ENCODE results near the gene ADAM22.

The ADAM22 gene

DNA sequence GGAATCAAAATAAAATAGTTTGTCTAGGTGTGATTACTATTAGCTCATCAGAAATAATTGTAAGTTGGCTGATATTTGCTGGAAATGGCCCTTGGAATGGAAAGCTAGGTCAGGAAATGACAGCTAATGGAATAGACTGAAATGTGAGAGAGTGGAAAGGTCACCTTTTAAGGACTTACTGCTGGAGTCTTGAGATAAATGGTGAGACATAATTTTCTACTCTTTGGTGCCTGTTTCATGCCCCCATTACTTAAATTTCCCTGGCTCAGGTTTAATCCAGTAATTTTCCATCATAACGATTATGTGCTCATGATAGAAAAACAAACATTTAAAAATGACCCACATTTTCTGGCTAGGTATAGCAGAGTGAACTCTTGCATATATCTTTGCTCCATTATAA is 123.6 kb downstream of the ADAM22 start:
- H3K79me2 ChIP-seq (ENCODE audit: low read length) = no peaks in the 10 kb centered on the region
- no peak overlapping the region for H3K27ac ChIP-seq (ENCODE audit: low read length)
- H3K9ac ChIP-seq (ENCODE audit: low read length) = no peak overlapping the region
- no peaks in the 10 kb centered on the region for H3K36me3 ChIP-seq (replicated peaks; ENCODE audit: low read depth, low read length)
- H3K4me1 ChIP-seq (ENCODE audit: low read length) = no peaks in the 10 kb centered on the region
- H3K9me3 ChIP-seq (ENCODE audit: insufficient read depth, low read length) = no peaks in the 10 kb centered on the region
- H2AFZ ChIP-seq (ENCODE audit: low read depth, low read length) = no peak overlapping the region
- H3K4me3 ChIP-seq (ENCODE audit: low read length) = no peak overlapping the region
- no peak overlapping the region for H3K4me2 ChIP-seq (ENCODE audit: low read length)
- H4K20me1 ChIP-seq (ENCODE audit: insufficient read depth, low read length) = no peaks in the 10 kb centered on the region
- H3K27me3 ChIP-seq (ENCODE audit: low read depth, low read length) = no peaks in the 10 kb centered on the region
- TF ChIP-seq EZH2phosphoT487 (IDR thresholded peaks at IDR 0.05; ENCODE audit: low read depth) = no peak
- TF ChIP-seq, protein P1, sequence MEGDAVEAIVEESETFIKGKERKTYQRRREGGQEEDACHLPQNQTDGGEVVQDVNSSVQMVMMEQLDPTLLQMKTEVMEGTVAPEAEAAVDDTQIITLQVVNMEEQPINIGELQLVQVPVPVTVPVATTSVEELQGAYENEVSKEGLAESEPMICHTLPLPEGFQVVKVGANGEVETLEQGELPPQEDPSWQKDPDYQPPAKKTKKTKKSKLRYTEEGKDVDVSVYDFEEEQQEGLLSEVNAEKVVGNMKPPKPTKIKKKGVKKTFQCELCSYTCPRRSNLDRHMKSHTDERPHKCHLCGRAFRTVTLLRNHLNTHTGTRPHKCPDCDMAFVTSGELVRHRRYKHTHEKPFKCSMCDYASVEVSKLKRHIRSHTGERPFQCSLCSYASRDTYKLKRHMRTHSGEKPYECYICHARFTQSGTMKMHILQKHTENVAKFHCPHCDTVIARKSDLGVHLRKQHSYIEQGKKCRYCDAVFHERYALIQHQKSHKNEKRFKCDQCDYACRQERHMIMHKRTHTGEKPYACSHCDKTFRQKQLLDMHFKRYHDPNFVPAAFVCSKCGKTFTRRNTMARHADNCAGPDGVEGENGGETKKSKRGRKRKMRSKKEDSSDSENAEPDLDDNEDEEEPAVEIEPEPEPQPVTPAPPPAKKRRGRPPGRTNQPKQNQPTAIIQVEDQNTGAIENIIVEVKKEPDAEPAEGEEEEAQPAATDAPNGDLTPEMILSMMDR (IDR thresholded peaks at IDR 0.05; ENCODE audit: low read depth, low read length) = no peak

DNA sequence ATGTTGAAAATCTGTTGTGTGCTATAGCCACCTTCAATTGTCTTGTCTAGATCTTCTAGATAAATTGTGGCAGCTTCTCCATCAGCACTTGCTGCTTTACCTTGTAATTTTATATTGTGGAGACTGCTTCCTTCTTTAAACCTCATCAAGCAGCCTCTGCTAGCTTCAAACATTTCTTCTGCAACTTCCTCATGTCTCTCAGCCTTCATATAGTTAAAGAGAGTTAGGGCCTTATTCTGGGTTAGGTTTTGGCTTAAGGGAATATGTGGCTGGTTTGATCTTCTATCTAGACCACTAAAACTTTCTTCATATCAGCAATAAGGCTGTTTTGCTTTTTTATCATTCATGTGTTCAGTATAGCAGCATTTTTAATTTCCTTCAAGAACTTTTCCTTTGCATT is 128.2 kb downstream of the ADAM22 start:
- Histone ChIP-seq H3K27me3 (ENCODE audit: low read depth, low read length) (no peaks in the 10 kb centered on the region), H3K9me3 (ENCODE audit: insufficient read depth, low read length) (no peaks in the 10 kb centered on the region), H2AFZ (ENCODE audit: low read depth, low read length) (no peak overlapping the region), H4K20me1 (ENCODE audit: insufficient read depth, low read length) (no peaks in the 10 kb centered on the region), H3K9ac (ENCODE audit: low read length) (no peak overlapping the region), H3K4me1 (ENCODE audit: low read length) (no peaks in the 10 kb centered on the region), H3K36me3 (replicated peaks; ENCODE audit: low read depth, low read length) (no peaks in the 10 kb centered on the region), H3K4me3 (ENCODE audit: low read length) (no peak overlapping the region), H3K79me2 (ENCODE audit: low read length) (no peaks in the 10 kb centered on the region), H3K27ac (ENCODE audit: low read length) (no peak overlapping the region), H3K4me2 (ENCODE audit: low read length) (no peak overlapping the region)
- no peak for TF ChIP-seq EZH2phosphoT487 (IDR thresholded peaks at IDR 0.05; ENCODE audit: low read depth)
- TF ChIP-seq, protein P1 (IDR thresholded peaks at IDR 0.05; ENCODE audit: low read depth, low read length) = no peak

DNA sequence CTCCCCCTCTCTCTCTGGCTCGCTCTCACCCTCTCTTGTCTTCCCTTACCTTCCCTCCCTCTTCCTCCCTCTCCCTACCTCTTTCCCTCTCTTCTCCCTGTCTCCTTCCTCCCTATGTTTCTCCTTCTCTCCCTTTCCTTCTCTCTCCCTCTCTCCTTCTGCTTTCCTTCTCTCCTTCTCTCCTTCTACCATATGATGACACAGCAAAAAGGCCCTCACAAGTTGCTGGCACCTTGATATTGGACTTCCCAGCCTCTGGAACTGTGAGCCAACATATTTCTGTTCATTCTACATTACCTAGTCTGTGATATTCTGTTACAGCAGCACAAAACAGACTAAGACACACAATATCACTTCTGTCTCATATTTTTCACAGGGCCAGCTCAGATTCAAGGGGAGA is 135.0 kb downstream of the ADAM22 start:
- no peak overlapping the region for H3K4me3 ChIP-seq (ENCODE audit: low read length)
- no peak overlapping the region for H3K4me2 ChIP-seq (ENCODE audit: low read length)
- H3K9ac ChIP-seq (ENCODE audit: low read length) = no peak overlapping the region
- H3K4me1 ChIP-seq (ENCODE audit: low read length) = no peaks in the 10 kb centered on the region
- H3K27me3 ChIP-seq (ENCODE audit: low read depth, low read length) = no peaks in the 10 kb centered on the region
- TF ChIP-seq, protein P1 (IDR thresholded peaks at IDR 0.05; ENCODE audit: low read depth, low read length) = no peak
- TF ChIP-seq EZH2phosphoT487 (IDR thresholded peaks at IDR 0.05; ENCODE audit: low read depth) = no peak
- no peaks in the 10 kb centered on the region for H3K36me3 ChIP-seq (replicated peaks; ENCODE audit: low read depth, low read length)
- H3K27ac ChIP-seq (ENCODE audit: low read length) = no peak overlapping the region
- H2AFZ ChIP-seq (ENCODE audit: low read depth, low read length) = no peak overlapping the region
- H4K20me1 ChIP-seq (ENCODE audit: insufficient read depth, low read length) = no peaks in the 10 kb centered on the region
- H3K9me3 ChIP-seq (ENCODE audit: insufficient read depth, low read length) = no peaks in the 10 kb centered on the region
- H3K79me2 ChIP-seq (ENCODE audit: low read length) = no peaks in the 10 kb centered on the region

DNA sequence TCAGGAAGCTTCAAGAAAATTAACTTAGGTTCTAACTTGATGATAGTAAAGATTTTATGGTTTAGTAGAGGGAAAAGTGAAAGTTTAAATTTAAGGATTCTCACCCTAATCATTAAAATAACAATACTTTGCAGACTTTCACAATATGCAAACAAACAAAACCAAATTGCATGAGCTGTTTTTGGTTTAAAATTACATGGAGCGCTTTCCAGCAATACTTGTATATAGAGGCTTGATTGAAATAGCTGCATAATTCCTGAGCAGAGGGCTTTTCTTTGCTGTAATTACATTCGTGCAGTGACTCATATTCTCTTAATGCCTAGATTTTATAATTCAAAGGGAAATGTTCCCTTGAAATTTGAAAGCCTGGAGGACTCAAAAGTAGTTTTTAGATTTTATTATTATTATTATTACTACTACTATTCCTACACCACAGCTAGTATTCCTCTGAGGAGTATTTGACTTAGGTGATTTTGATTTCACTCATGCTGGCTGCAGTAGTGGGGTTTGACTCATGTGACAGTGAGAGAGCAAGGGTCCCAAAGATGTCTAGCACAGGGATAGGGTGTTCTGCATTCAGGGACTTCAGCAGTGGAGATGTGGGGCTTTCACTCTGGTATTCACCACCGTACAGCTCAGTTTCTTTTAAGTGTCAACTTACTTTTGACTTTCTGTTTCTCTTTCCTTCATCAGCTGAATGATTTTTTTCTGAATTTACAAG is 138.1 kb downstream of the ADAM22 start:
- Histone ChIP-seq H3K27ac (ENCODE audit: low read length) (no peak overlapping the region), H3K27me3 (ENCODE audit: low read depth, low read length) (no peaks in the 10 kb centered on the region), H3K4me2 (ENCODE audit: low read length) (no peak overlapping the region), H3K36me3 (replicated peaks; ENCODE audit: low read depth, low read length) (no peaks in the 10 kb centered on the region), H2AFZ (ENCODE audit: low read depth, low read length) (no peak overlapping the region), H4K20me1 (ENCODE audit: insufficient read depth, low read length) (no peaks in the 10 kb centered on the region), H3K9ac (ENCODE audit: low read length) (no peak overlapping the region), H3K4me1 (ENCODE audit: low read length) (no peaks in the 10 kb centered on the region), H3K4me3 (ENCODE audit: low read length) (no peak overlapping the region), H3K79me2 (ENCODE audit: low read length) (no peaks in the 10 kb centered on the region), H3K9me3 (ENCODE audit: insufficient read depth, low read length) (no peaks in the 10 kb centered on the region)
- TF ChIP-seq, protein P1 (IDR thresholded peaks at IDR 0.05; ENCODE audit: low read depth, low read length) = no peak
- no peak for TF ChIP-seq EZH2phosphoT487 (IDR thresholded peaks at IDR 0.05; ENCODE audit: low read depth)

Data from OCI-LY3 (cell line).